ENCODE measurements around the gene NXN. TPM values are rescaled to one million over a fixed set of nuclear protein-coding genes. Genes with fewer than 3 reads are reported as not detected.
A peak's percentile ranks its signal among the peaks of the same experiment; 100 is the strongest.
"Not testable (repeated sequence)": the region's sequence is repeated elsewhere in the genome, so short reads cannot be mapped to it uniquely, and the experiment has no call there.

The NXN gene
- total and polyA plus RNA-seq, 3 donors from 2014 or later, result 22.9 to 26.0 (median 23.0) TPM

- Histone ChIP-seq H3K27ac (no peak overlapping the region), H3K4me1 (no peaks in the 10 kb centered on the region), H3K4me3 (no peak overlapping the region), H3K9me3 (no peaks in the 10 kb centered on the region), H3K27me3 (no peaks in the 10 kb centered on the region), H3K36me3 (ENCODE audit: low read depth, missing control alignments) (no peaks in the 10 kb centered on the region)
- 88 to 90% methylated on average over 5 of the region's 5 CpGs for WGBS, 2 donors
- TF ChIP-seq POLR2A (IDR thresholded peaks at IDR 0.05), result no peak
- TF ChIP-seq, protein P1, sequence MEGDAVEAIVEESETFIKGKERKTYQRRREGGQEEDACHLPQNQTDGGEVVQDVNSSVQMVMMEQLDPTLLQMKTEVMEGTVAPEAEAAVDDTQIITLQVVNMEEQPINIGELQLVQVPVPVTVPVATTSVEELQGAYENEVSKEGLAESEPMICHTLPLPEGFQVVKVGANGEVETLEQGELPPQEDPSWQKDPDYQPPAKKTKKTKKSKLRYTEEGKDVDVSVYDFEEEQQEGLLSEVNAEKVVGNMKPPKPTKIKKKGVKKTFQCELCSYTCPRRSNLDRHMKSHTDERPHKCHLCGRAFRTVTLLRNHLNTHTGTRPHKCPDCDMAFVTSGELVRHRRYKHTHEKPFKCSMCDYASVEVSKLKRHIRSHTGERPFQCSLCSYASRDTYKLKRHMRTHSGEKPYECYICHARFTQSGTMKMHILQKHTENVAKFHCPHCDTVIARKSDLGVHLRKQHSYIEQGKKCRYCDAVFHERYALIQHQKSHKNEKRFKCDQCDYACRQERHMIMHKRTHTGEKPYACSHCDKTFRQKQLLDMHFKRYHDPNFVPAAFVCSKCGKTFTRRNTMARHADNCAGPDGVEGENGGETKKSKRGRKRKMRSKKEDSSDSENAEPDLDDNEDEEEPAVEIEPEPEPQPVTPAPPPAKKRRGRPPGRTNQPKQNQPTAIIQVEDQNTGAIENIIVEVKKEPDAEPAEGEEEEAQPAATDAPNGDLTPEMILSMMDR (IDR thresholded peaks at IDR 0.05), result no peak
- intact Hi-C loops (cut with DNase I; ENCODE audit: low total_unique reads), result no loop called here
- no peak for DNase-seq
Measured at GRCh38 chr17:759964-760363, 219.6 kb downstream of the NXN start.

- intact Hi-C loops (cut with DNase I; ENCODE audit: low total_unique reads); H3K9me3 ChIP-seq; H3K4me1 ChIP-seq; H3K4me3 ChIP-seq; H3K36me3 ChIP-seq (ENCODE audit: low read depth, missing control alignments); H3K27ac ChIP-seq; DNase-seq; H3K27me3 ChIP-seq: not testable (repeated sequence)
- 67 to 82% methylated on average over 15 of the region's 15 CpGs for WGBS, 2 donors
Measured at GRCh38 chr17:756010-756567, 223.5 kb downstream of the NXN start.

- H3K36me3 ChIP-seq (ENCODE audit: low read depth, missing control alignments); DNase-seq; H3K27me3 ChIP-seq; H3K4me3 ChIP-seq; H3K27ac ChIP-seq; H3K9me3 ChIP-seq; intact Hi-C loops (cut with DNase I; ENCODE audit: low total_unique reads): not testable (repeated sequence)
- WGBS, 2 donors, result 92 to 95% methylated on average over 9 of the region's 9 CpGs
- H3K4me1 ChIP-seq, result peaks cover 11% of the 10 kb centered on the region
Measured at GRCh38 chr17:755319-755961, 224.1 kb downstream of the NXN start.

DNA sequence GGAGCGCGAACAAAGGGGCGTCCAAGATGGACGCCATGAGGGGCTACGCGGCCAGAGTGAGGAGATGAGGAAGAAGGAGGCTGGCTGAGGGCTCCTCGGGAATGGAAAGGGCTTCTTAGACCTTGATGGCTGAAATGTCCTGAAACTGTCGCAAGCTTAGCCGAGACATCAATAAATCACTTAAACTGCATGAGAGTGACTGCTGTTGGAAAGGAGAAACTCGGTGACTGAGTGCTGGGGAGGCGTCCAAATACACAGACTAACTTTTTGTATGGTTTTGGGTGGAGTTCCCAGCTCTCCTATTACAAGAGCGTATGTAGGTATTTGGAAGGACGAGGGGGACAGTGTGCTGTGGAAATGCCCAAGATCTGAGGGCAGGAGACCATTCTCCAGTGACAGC is 226.2 kb downstream of the NXN start:
- Histone ChIP-seq H3K9me3 (no peaks in the 10 kb centered on the region), H3K27ac (peak overlapping the region; percentile 55 to 66), H3K27me3 (no peaks in the 10 kb centered on the region), H3K4me1 (peaks cover 12% of the 10 kb centered on the region), H3K36me3 (ENCODE audit: low read depth, missing control alignments) (no peaks in the 10 kb centered on the region), H3K4me3 (peak overlapping the region; percentile 18 to 49)
- 69 to 74% methylated on average over 13 of the region's 13 CpGs for WGBS, 2 donors
- TF ChIP-seq POLR2A (IDR thresholded peaks at IDR 0.05), result no peak
- TF ChIP-seq, protein P1 (IDR thresholded peaks at IDR 0.05), result no peak
- intact Hi-C loops (cut with DNase I; ENCODE audit: low total_unique reads), result no loop called here
- no peak for DNase-seq

DNA sequence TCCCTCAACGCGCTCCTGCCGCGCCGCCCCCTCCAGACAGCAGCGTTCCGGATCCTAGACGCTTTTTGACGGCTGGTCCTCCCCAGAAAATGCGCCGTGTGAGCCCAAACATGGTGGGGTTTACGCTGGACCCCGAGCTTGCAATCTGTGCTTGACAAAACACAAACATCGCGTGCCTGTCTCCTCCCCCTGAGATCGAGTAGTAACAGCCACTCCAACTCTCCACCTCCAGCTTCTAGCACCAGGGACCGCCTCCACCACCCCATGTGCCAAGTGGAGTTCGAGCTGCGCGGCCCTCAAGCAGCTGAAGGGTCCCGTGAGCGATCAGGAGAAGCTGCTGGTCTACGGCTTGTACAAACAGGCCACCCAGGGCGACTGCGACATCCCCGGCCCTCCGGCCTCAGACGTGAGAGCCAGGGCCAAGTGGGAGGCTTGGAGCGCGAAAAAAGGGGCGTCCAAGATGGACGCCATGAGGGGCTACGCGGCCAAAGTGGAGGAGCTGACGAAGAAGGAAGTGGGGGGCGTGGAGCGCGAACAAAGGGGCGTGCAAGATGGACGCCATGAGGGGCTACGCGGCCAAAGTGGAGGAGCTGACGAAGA is 226.9 kb downstream of the NXN start:
- Histone ChIP-seq H3K9me3 (no peaks in the 10 kb centered on the region), H3K27ac (peak overlapping the region; percentile 63 to 88), H3K27me3 (no peaks in the 10 kb centered on the region), H3K36me3 (ENCODE audit: low read depth, missing control alignments) (no peaks in the 10 kb centered on the region), H3K4me3 (peak overlapping the region; percentile 84 to 89), H3K4me1 (peaks cover 12% of the 10 kb centered on the region)
- 16 to 19% methylated on average over 37 of the region's 43 CpGs for WGBS, 2 donors
- intact Hi-C loops (cut with DNase I; ENCODE audit: low total_unique reads), result no loop called here
- peak; percentile 81 for DNase-seq
- TF ChIP-seq, protein P1 (IDR thresholded peaks at IDR 0.05), result no peak
- no peak for TF ChIP-seq POLR2A (IDR thresholded peaks at IDR 0.05)
